H1 (cell line): ENCODE results near the gene COMT. TPM values are rescaled to one million over a fixed set of nuclear protein-coding genes. Genes with fewer than 3 reads are reported as not detected.

ENCODE experiments used
- CTCF ChIA-PET: fragments of 300-600 bp; sonication (Branson Sonifier 250); formaldehyde crosslinking; loops from one replicate; lab custom pipeline; 2021; ENCODE audit not compliant: partially characterized antibody; lab: Charles Lee
- POLR2A ChIA-PET: fragments of 300-600 bp; sonication (Branson Sonifier 250); formaldehyde crosslinking; loops from one replicate; lab custom pipeline; 2021; ENCODE audit warnings: inconsistent platforms; ENCODE audit not compliant: partially characterized antibody; lab: Charles Lee
- DNase-seq, 2 experiments: peaks; one replicate each; pipeline versions ENCODE4 v3.0.0 to v3.0.0-alpha.2; 2010 to 2022; ENCODE audit warnings: low spot score in 2 of 2, low read depth in 1 of 2, mixed read lengths in 1 of 2
- FAIRE-seq: peaks from 2 replicates; lab custom pipeline; 2011; peaks lifted over from hg19 to GRCh38; lab: Jason Lieb, UNC
- H2AFZ ChIP-seq: 2 replicates; pipeline ENCODE4 v1.8.1; 2012; ENCODE audit warnings: low read length, inconsistent platforms
- H2AK5ac ChIP-seq: 2 replicates; pipeline ENCODE4 v1.6.1; 2013; ENCODE audit warnings: low read depth, low read length
- H2BK120ac ChIP-seq: replicated peaks from 2 replicates; pipeline ENCODE3; 2013; ENCODE audit warnings: low read depth, low read length, inconsistent platforms
- H2BK12ac ChIP-seq: 2 replicates; pipeline ENCODE4 v1.6.1; 2013; ENCODE audit warnings: low read depth, low read length
- H2BK15ac ChIP-seq: 2 replicates; pipeline ENCODE4 v1.6.1; 2013; ENCODE audit warnings: low read length
- H2BK20ac ChIP-seq: 2 replicates; pipeline ENCODE4 v1.6.1; 2013; ENCODE audit warnings: low read length
- H2BK5ac ChIP-seq: 2 replicates; pipeline ENCODE4 v1.6.1; 2013; ENCODE audit warnings: low read depth, low read length
- H3K14ac ChIP-seq: 2 replicates; pipeline ENCODE4 v1.6.1; 2013; ENCODE audit warnings: inconsistent platforms; ENCODE audit not compliant: insufficient read length
- H3K18ac ChIP-seq: 2 replicates; pipeline ENCODE4 v1.6.1; 2013; ENCODE audit warnings: low read length; ENCODE audit errors: extremely low read depth
- H3K23ac ChIP-seq: 2 replicates; pipeline ENCODE4 v1.6.1; 2013; ENCODE audit warnings: inconsistent platforms; ENCODE audit not compliant: insufficient read length
- H3K23me2 ChIP-seq: 2 replicates; pipeline ENCODE4 v1.6.1; 2013; ENCODE audit warnings: low read depth, low read length
- H3K27ac ChIP-seq: 2 replicates; pipeline ENCODE4 v1.6.1; 2011; ENCODE audit warnings: low read depth, low read length, inconsistent platforms
- H3K27me3 ChIP-seq, 4 experiments: replicated peaks in 1 of 4; 1 replicate in 1 of 4; 2 replicates in 3 of 4; pipeline versions ENCODE4 v1.6.1 to v1.8.1; 2011 to 2013; ENCODE audit warnings: low read length in 3 of 4, mild to moderate bottlenecking in 3 of 4, inconsistent platforms in 2 of 4, mixed read lengths in 2 of 4, moderate library complexity in 1 of 4; ENCODE audit not compliant: control insufficient read depth in 3 of 4, insufficient read depth in 3 of 4; ENCODE audit errors: extremely low read depth in 1 of 4
- H3K36me3 ChIP-seq, 4 experiments: 2 replicates each; pipeline versions ENCODE4 v1.6.1 to v1.8.1; 2011 to 2013; ENCODE audit warnings: mild to moderate bottlenecking in 4 of 4, low read length in 3 of 4, moderate library complexity in 2 of 4, control low read depth in 1 of 4, inconsistent platforms in 1 of 4; ENCODE audit not compliant: insufficient read depth in 4 of 4, control insufficient read depth in 2 of 4
- H3K4ac ChIP-seq: replicated peaks from 2 replicates; pipeline ENCODE3; 2013; ENCODE audit warnings: low read length, low read depth, mixed read lengths, inconsistent platforms; ENCODE audit not compliant: insufficient read length
- H3K4me1 ChIP-seq, 4 experiments: replicated peaks in 1 of 4; 1 replicate in 1 of 4; 2 replicates in 3 of 4; pipeline versions ENCODE4 v1.6.1 to v1.8.1; 2011 to 2013; ENCODE audit warnings: low read length in 3 of 4, inconsistent platforms in 2 of 4, mixed read lengths in 1 of 4; ENCODE audit not compliant: insufficient read depth in 4 of 4, control insufficient read depth in 3 of 4
- H3K4me2 ChIP-seq, 2 experiments: 2 replicates each; pipeline versions ENCODE4 v1.6.1 to v1.8.1; 2011 to 2013; ENCODE audit warnings: low read depth in 2 of 2, low read length in 2 of 2, control low read depth in 1 of 2, inconsistent platforms in 1 of 2, mild to moderate bottlenecking in 1 of 2; ENCODE audit not compliant: insufficient read depth in 1 of 2
- H3K4me3 ChIP-seq, 4 experiments: fragments of 200-600, 300-600 bp in 1 of 4; sonication (generic), shearing (Covaris generic), sonication (Bioruptor Twin) in 1 of 4; 2 replicates each; pipeline versions ENCODE4 v1.5.1 to v1.8.1; 2011 to 2016; ENCODE audit warnings: low read length in 4 of 4, low read depth in 3 of 4, control low read depth in 2 of 4, inconsistent platforms in 2 of 4, mild to moderate bottlenecking in 2 of 4, mixed read lengths in 1 of 4, moderate library complexity in 1 of 4; ENCODE audit not compliant: insufficient read depth in 2 of 4; ENCODE audit errors: extremely low read depth in 1 of 4
- H3K56ac ChIP-seq: replicated peaks from 2 replicates; pipeline ENCODE3; 2013; ENCODE audit warnings: low read depth, mild to moderate bottlenecking, mixed read lengths, low read length, inconsistent platforms; ENCODE audit not compliant: insufficient read length
- H3K79me1 ChIP-seq: 2 replicates; pipeline ENCODE4 v1.6.1; 2013; ENCODE audit warnings: low read depth, low read length, control low read depth
- H3K79me2 ChIP-seq, 2 experiments: 2 replicates each; pipeline versions ENCODE4 v1.6.1 to v1.8.1; 2012 to 2013; ENCODE audit warnings: low read length in 2 of 2, mild to moderate bottlenecking in 2 of 2, inconsistent platforms in 1 of 2; ENCODE audit not compliant: insufficient read depth in 2 of 2, control insufficient read depth in 1 of 2
- H3K9ac ChIP-seq, 4 experiments: replicated peaks in 1 of 4; 1 replicate in 1 of 4; 2 replicates in 3 of 4; pipeline versions ENCODE4 v1.6.1 to v1.8.1; 2011 to 2013; ENCODE audit warnings: low read depth in 3 of 4, low read length in 3 of 4, control low read depth in 2 of 4, mild to moderate bottlenecking in 2 of 4, moderate library complexity in 2 of 4, inconsistent platforms in 1 of 4; ENCODE audit errors: extremely low read depth in 1 of 4
- H3K9me3 ChIP-seq, 2 experiments: 2 replicates each; pipeline versions ENCODE4 v1.6.1 to v1.8.1; 2012 to 2013; ENCODE audit warnings: mild to moderate bottlenecking in 2 of 2, moderate library complexity in 2 of 2, control low read depth in 1 of 2, inconsistent platforms in 1 of 2, low read depth in 1 of 2, low read length in 1 of 2, mixed read lengths in 1 of 2; ENCODE audit not compliant: insufficient read depth in 2 of 2
- H4K20me1 ChIP-seq, 2 experiments: replicated peaks in 1 of 2; 2 replicates each; pipeline versions ENCODE3 to v1.8.1; 2011 to 2013; ENCODE audit warnings: inconsistent platforms in 2 of 2, low read length in 2 of 2, mild to moderate bottlenecking in 1 of 2; ENCODE audit not compliant: insufficient read depth in 2 of 2, control insufficient read depth in 1 of 2
- H4K5ac ChIP-seq: 2 replicates; pipeline ENCODE4 v1.6.1; 2013; ENCODE audit warnings: low read length, low read depth, mixed read lengths, inconsistent platforms; ENCODE audit not compliant: insufficient read length
- H4K8ac ChIP-seq: 2 replicates; pipeline ENCODE4 v1.8.0; 2013; ENCODE audit warnings: mild to moderate bottlenecking, moderate library complexity, low read length, inconsistent platforms; ENCODE audit not compliant: insufficient read depth; ENCODE audit errors: extremely low read depth
- H4K91ac ChIP-seq: replicated peaks from 2 replicates; pipeline ENCODE3; 2013; ENCODE audit warnings: low read length, mixed read lengths, inconsistent platforms; ENCODE audit not compliant: insufficient read length
- MAX ChIP-seq: IDR thresholded peaks from 2 replicates; pipeline ENCODE4 v1.6.1; 2012; ENCODE audit warnings: inconsistent platforms
- POU5F1 ChIP-seq: IDR thresholded peaks from 2 replicates; pipeline ENCODE4 v1.6.1; 2011; ENCODE audit warnings: low read depth, mild to moderate bottlenecking, low read length, moderate library complexity
- RAD21 ChIP-seq, 2 experiments: IDR thresholded peaks in 1 of 2; conservative IDR thresholded peaks in 1 of 2; 2 replicates each; pipeline ENCODE4 v1.6.1; 2011; ENCODE audit warnings: low read depth in 2 of 2, low read length in 2 of 2, improper control_type of control experiment in 1 of 2, inconsistent platforms in 1 of 2, mild to moderate bottlenecking in 1 of 2, moderate library complexity in 1 of 2
- WGBS, 2 experiments: shearing (Covaris generic) in 1 of 2; methylation state at CpG; one replicate each; pipeline versions ENCODE4 v1.1.6 to v1.1.7; 2013 to 2015; ENCODE audit warnings: low lambda C conversion rate in 2 of 2, mixed read lengths in 2 of 2, inconsistent platforms in 1 of 2, low coverage in 1 of 2, missing lambda C conversion rate in 1 of 2; ENCODE audit not compliant: insufficient replicate concordance in 2 of 2, insufficient coverage in 1 of 2, insufficient read length in 1 of 2; ENCODE audit errors: extremely low coverage in 1 of 2, missing lambda C conversion rate in 1 of 2; 5-methylcytosine and 5-hydroxymethylcytosine counted together
- polyA plus RNA-seq, 7 experiments: library from polyadenylated mRNA; depleted of rRNA in 3 of 7; stranded (reverse) in 5 of 7; unstranded in 2 of 7; fragments of >200 nt in 5 of 7; fragments of 200-250 nt in 2 of 7; gene quantifications; 1 replicate in 5 of 7; 2 replicates in 1 of 7; 4 replicates in 1 of 7; pipeline versions ENCODE4 v1.2.1 to v1.2.3, GENCODE V29; 2011 to 2013; ENCODE audit warnings: missing spikeins in 2 of 7, mixed read lengths in 2 of 7
- total RNA-seq: library from RNA; stranded (reverse); fragmentation: NEBNext Ultra II Directional; extraction: Animal tissue kit (Norgen Biotek cat#: 25700); gene quantifications from 2 replicates; pipeline ENCODE4 v1.2.1, GENCODE V29; 2021
- TF ChIP-seq, protein P1 (sequence below), 3 experiments: IDR thresholded peaks; 1 replicate in 2 of 3; 2 replicates in 1 of 3; pipeline versions ENCODE4 v1.5.1 to v1.6.1; 2011; ENCODE audit warnings: low read length in 3 of 3, mild to moderate bottlenecking in 3 of 3, inconsistent platforms in 2 of 3, low read depth in 1 of 3, moderate library complexity in 1 of 3; ENCODE audit not compliant: insufficient read depth in 1 of 3; ENCODE audit errors: control extremely low read depth in 1 of 3

Gene COMT
- total and polyA plus RNA-seq, 2 of the 8 experiments (the other 6 are each of a cell fraction or from before 2014, with no cell fraction given): 15.2 to 33.7 TPM

- no peak overlapping the region for H3K27ac ChIP-seq
- FAIRE-seq: no peak
Observed at GRCh38 chr22:19970479-19971275, 29.1 kb downstream of the COMT start.

More at GRCh38 chr22:19970479-19971275, 29.1 kb downstream of the COMT start:
- WGBS, 2 experiments: 75% methylated on average over 20 of the region's 25 CpGs; no CpG with 5 or more reads in 1 of the 2 experiments
- H3K79me2 ChIP-seq: no peaks in the 10 kb centered on the region
- H3K4me2 ChIP-seq: no peak overlapping the region
- H2BK120ac ChIP-seq: no peak overlapping the region
- no peak overlapping the region for H4K5ac ChIP-seq
- no peak overlapping the region for H2AK5ac ChIP-seq
- DNase-seq: peak in 1 of 2 experiments; percentile 96
- no peaks in the 10 kb centered on the region for H3K27me3 ChIP-seq
- peaks cover 8 to 14% of the 10 kb centered on the region in 2 experiments for H4K20me1 ChIP-seq
- H3K23ac ChIP-seq: no peak overlapping the region
- H3K4ac ChIP-seq: no peak overlapping the region
- no peak overlapping the region for H2BK12ac ChIP-seq
- no peaks in the 10 kb centered on the region; the same call in 1 of the 2 replicates for H3K23me2 ChIP-seq
- H3K4me1 ChIP-seq: peaks cover 3 to 11% (median 10%) of the 10 kb centered on the region in 4 experiments; a peak in 6 of 7 replicates
- no peak overlapping the region for H3K56ac ChIP-seq
- no peak overlapping the region for H4K91ac ChIP-seq
- no peak overlapping the region; the same call in 1 of the 2 replicates for H3K18ac ChIP-seq
- no peak overlapping the region for H2BK15ac ChIP-seq
- H3K4me3 ChIP-seq: no peak overlapping the region
- H2BK20ac ChIP-seq: no peak overlapping the region
- TF ChIP-seq, protein P1, sequence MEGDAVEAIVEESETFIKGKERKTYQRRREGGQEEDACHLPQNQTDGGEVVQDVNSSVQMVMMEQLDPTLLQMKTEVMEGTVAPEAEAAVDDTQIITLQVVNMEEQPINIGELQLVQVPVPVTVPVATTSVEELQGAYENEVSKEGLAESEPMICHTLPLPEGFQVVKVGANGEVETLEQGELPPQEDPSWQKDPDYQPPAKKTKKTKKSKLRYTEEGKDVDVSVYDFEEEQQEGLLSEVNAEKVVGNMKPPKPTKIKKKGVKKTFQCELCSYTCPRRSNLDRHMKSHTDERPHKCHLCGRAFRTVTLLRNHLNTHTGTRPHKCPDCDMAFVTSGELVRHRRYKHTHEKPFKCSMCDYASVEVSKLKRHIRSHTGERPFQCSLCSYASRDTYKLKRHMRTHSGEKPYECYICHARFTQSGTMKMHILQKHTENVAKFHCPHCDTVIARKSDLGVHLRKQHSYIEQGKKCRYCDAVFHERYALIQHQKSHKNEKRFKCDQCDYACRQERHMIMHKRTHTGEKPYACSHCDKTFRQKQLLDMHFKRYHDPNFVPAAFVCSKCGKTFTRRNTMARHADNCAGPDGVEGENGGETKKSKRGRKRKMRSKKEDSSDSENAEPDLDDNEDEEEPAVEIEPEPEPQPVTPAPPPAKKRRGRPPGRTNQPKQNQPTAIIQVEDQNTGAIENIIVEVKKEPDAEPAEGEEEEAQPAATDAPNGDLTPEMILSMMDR (IDR thresholded peaks at IDR 0.05; ENCODE audit: control extremely low read depth in 1 of 3, insufficient read depth in 1 of 3, low read depth in 1 of 3, low read length in 3 of 3): peak; percentile 89 to 99 (median 93)
- peak; percentile 92 to 93 for TF ChIP-seq RAD21 (IDR thresholded peaks at IDR 0.05 in 1 of 2, conservative IDR thresholded peaks at IDR 0.05 in 1 of 2; ENCODE audit: low read depth in 2 of 2, low read length in 2 of 2)
- TF ChIP-seq POU5F1: no peak
- peak; percentile 60; the same call in 1 of the 2 replicates for TF ChIP-seq MAX
- TF ChIP-seq, all 59 proteins: peak for 3
- peaks cover 8 to 24% (median 12%) of the 10 kb centered on the region in 4 experiments; a peak in 6 of 8 replicates for H3K36me3 ChIP-seq
- ChIA-PET CTCF (interaction anchor here (0.7 to 16.2 kb wide), 21 partner anchors 9 to 250 kb away, joined by 3 to 369 read pairs (median 4); no protein-coding TSS in a partner anchor), POLR2A (interaction anchor here (0.6 to 4.2 kb wide), 11 partner anchors 8 to 147 kb away, joined by 3 to 17 read pairs (median 4); partner anchors contain the start of gene TRMT2A)
- no peak overlapping the region for H2AFZ ChIP-seq
- H4K8ac ChIP-seq: no peak overlapping the region
- no peak overlapping the region for H3K9ac ChIP-seq
- H2BK5ac ChIP-seq: no peak overlapping the region
- no peaks in the 10 kb centered on the region for H3K9me3 ChIP-seq
- H3K79me1 ChIP-seq: no peaks in the 10 kb centered on the region
- no peak overlapping the region for H3K14ac ChIP-seq
